ENCODE measurements around the gene ZDHHC5.

Gene ZDHHC5

GRCh38 chr11:57622263-57622662, 45.7 kb upstream of the ZDHHC5 start:
- Histone ChIP-seq H4K12ac (ENCODE audit: low read depth, low read length) (no peak overlapping the region), H3K9me3 (ENCODE audit: insufficient read depth, low read depth, low read length) (no peaks in the 10 kb centered on the region), H3K4me1 (ENCODE audit: control insufficient read depth in 1 of 2, insufficient read depth in 2 of 2, low read length in 2 of 2) (peaks cover 5 to 9% of the 10 kb centered on the region in 2 experiments), H4K91ac (ENCODE audit: low read depth, low read length) (no peak overlapping the region), H4K8ac (ENCODE audit: low read depth, low read length) (no peak overlapping the region), H3K14ac (ENCODE audit: low read length) (no peak overlapping the region), H3K4me2 (ENCODE audit: low read length) (no peak overlapping the region), H3K79me2 (ENCODE audit: control insufficient read depth, insufficient read depth, low read length, poor library complexity) (no peaks in the 10 kb centered on the region), H3K18ac (ENCODE audit: low read length) (no peak overlapping the region), H3K27me3 (ENCODE audit: insufficient read depth, low read length) (no peaks in the 10 kb centered on the region), H2BK120ac (ENCODE audit: insufficient read depth, low read length, poor library complexity) (no peak overlapping the region), H3K4ac (ENCODE audit: low read depth, low read length) (no peak overlapping the region), H3K27ac (ENCODE audit: low read depth, low read length) (no peak overlapping the region), H2AK5ac (ENCODE audit: low read length) (no peak overlapping the region), H3K23ac (ENCODE audit: low read length) (no peak overlapping the region), H3K9ac (ENCODE audit: low read length) (no peak overlapping the region), H3K36me3 (ENCODE audit: control insufficient read depth in 1 of 2, insufficient read depth in 2 of 2, low read length in 2 of 2) (no peaks in the 10 kb centered on the region), H3K79me1 (ENCODE audit: low read length) (no peaks in the 10 kb centered on the region), H3K4me3 (ENCODE audit: low read depth, low read length) (no peak overlapping the region), H2AFZ (ENCODE audit: insufficient read depth, low read length, poor library complexity) (no peak overlapping the region), H2BK5ac (ENCODE audit: low read depth, low read length, poor library complexity) (no peak overlapping the region), H2BK12ac (ENCODE audit: low read length) (no peak overlapping the region)
- no peak for DNase-seq
- no CpG with 5 or more reads among the region's 3 CpGs for WGBS (ENCODE audit: extremely low coverage, insufficient coverage, insufficient read length)

DNA sequence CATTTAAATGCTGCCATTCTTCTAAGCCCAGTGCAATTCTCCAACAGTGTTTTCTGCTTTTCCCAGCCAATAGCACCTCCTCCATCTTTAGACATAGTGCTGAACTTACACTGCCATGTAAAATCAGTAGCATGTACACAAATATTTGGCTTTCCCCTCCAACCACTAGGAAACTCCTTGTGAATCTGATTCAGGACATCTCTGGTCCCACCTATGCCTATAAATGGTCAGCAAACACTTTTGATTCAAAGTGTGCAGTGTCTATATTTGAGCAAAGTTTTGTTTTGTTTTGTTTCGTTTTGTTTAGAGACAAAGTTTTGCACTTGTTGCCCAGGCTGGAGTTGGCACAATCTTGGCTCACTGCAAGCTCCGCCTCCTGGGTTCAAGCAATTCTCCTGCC, 43.0 kb upstream of the ZDHHC5 start:
- Histone ChIP-seq H2AFZ (ENCODE audit: insufficient read depth, low read length, poor library complexity) (no peak overlapping the region), H3K4me1 (ENCODE audit: control insufficient read depth in 1 of 2, insufficient read depth in 2 of 2, low read length in 2 of 2) (peaks cover 5 to 9% of the 10 kb centered on the region in 2 experiments), H3K4ac (ENCODE audit: low read depth, low read length) (no peak overlapping the region), H3K14ac (ENCODE audit: low read length) (no peak overlapping the region), H3K9ac (ENCODE audit: low read length) (no peak overlapping the region), H2BK12ac (ENCODE audit: low read length) (no peak overlapping the region), H3K36me3 (ENCODE audit: control insufficient read depth in 1 of 2, insufficient read depth in 2 of 2, low read length in 2 of 2) (no peaks in the 10 kb centered on the region), H3K27me3 (ENCODE audit: insufficient read depth, low read length) (no peaks in the 10 kb centered on the region), H2BK120ac (ENCODE audit: insufficient read depth, low read length, poor library complexity) (no peak overlapping the region), H3K79me2 (ENCODE audit: control insufficient read depth, insufficient read depth, low read length, poor library complexity) (no peaks in the 10 kb centered on the region), H2BK5ac (ENCODE audit: low read depth, low read length, poor library complexity) (no peak overlapping the region), H3K9me3 (ENCODE audit: insufficient read depth, low read depth, low read length) (no peaks in the 10 kb centered on the region), H4K12ac (ENCODE audit: low read depth, low read length) (no peak overlapping the region), H3K27ac (ENCODE audit: low read depth, low read length) (no peak overlapping the region), H3K4me2 (ENCODE audit: low read length) (no peak overlapping the region), H2AK5ac (ENCODE audit: low read length) (no peak overlapping the region), H3K18ac (ENCODE audit: low read length) (no peak overlapping the region), H3K79me1 (ENCODE audit: low read length) (no peaks in the 10 kb centered on the region), H3K23ac (ENCODE audit: low read length) (no peak overlapping the region), H4K91ac (ENCODE audit: low read depth, low read length) (no peak overlapping the region), H3K4me3 (ENCODE audit: low read depth, low read length) (no peak overlapping the region), H4K8ac (ENCODE audit: low read depth, low read length) (no peak overlapping the region)
- no CpG with 5 or more reads among the region's 2 CpGs for WGBS (ENCODE audit: extremely low coverage, insufficient coverage, insufficient read length)
- no peak for DNase-seq

DNA sequence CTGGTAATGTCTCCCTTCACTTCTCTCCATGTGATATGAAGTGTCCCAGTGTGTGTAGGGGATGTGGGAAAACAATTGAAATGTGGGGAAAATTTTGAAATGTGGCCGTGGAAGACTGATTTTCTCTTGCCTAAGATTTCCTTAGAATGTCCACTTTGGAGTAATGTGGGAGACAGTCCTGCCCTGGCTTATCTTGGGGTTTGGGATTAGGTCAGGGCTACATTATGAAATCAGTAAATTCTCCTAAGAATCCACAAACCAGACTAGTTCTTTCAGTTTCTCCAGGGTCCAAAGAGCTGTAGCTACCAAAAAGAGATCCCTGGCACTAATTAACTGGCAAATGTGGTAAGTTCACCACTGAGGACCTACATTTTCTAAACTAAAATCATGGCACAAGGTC, 41.0 kb upstream of the ZDHHC5 start:
- Histone ChIP-seq H3K79me2 (ENCODE audit: control insufficient read depth, insufficient read depth, low read length, poor library complexity) (no peaks in the 10 kb centered on the region), H3K4me1 (ENCODE audit: control insufficient read depth in 1 of 2, insufficient read depth in 2 of 2, low read length in 2 of 2) (peaks cover 5 to 9% of the 10 kb centered on the region in 2 experiments), H3K23ac (ENCODE audit: low read length) (no peak overlapping the region), H4K91ac (ENCODE audit: low read depth, low read length) (no peak overlapping the region), H3K4me3 (ENCODE audit: low read depth, low read length) (no peak overlapping the region), H3K9ac (ENCODE audit: low read length) (no peak overlapping the region), H3K36me3 (ENCODE audit: control insufficient read depth in 1 of 2, insufficient read depth in 2 of 2, low read length in 2 of 2) (no peaks in the 10 kb centered on the region), H2BK12ac (ENCODE audit: low read length) (no peak overlapping the region), H3K14ac (ENCODE audit: low read length) (no peak overlapping the region), H3K9me3 (ENCODE audit: insufficient read depth, low read depth, low read length) (no peaks in the 10 kb centered on the region), H2AFZ (ENCODE audit: insufficient read depth, low read length, poor library complexity) (no peak overlapping the region), H3K79me1 (ENCODE audit: low read length) (no peaks in the 10 kb centered on the region), H3K27ac (ENCODE audit: low read depth, low read length) (no peak overlapping the region), H4K8ac (ENCODE audit: low read depth, low read length) (no peak overlapping the region), H2AK5ac (ENCODE audit: low read length) (no peak overlapping the region), H3K4me2 (ENCODE audit: low read length) (no peak overlapping the region), H3K18ac (ENCODE audit: low read length) (no peak overlapping the region), H3K4ac (ENCODE audit: low read depth, low read length) (no peak overlapping the region), H2BK5ac (ENCODE audit: low read depth, low read length, poor library complexity) (no peak overlapping the region), H4K12ac (ENCODE audit: low read depth, low read length) (no peak overlapping the region), H2BK120ac (ENCODE audit: insufficient read depth, low read length, poor library complexity) (no peak overlapping the region), H3K27me3 (ENCODE audit: insufficient read depth, low read length) (no peaks in the 10 kb centered on the region)
- WGBS (ENCODE audit: extremely low coverage, insufficient coverage, insufficient read length), result no CpG with 5 or more reads among the region's 1 CpG
- DNase-seq, result no peak

DNA sequence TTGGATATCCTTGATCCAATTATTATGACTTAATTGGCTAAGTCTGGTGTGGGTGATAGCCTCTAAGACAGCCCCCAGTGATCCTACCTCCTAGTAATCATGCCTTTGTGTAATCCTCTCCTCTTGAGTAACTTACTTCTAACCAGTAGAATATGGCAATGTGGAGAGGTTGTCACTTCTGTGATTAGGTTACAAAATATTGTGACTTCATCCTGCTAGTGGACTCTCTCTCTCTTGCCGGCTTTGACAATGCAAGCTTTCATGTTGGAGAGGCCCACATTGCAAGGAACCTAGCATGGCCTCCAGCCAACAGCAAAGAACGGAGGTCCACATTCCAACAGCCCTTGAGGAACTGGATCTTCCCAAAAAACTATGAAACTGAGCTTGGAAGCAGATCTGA, 37.7 kb upstream of the ZDHHC5 start:
- no peak overlapping the region for H3K18ac ChIP-seq (ENCODE audit: low read length)
- no CpG with 5 or more reads among the region's 2 CpGs for WGBS (ENCODE audit: extremely low coverage, insufficient coverage, insufficient read length)

More for the DNA sequence above, 37.7 kb upstream of the ZDHHC5 start:
- H2BK12ac ChIP-seq (ENCODE audit: low read length), result no peak overlapping the region
- H4K91ac ChIP-seq (ENCODE audit: low read depth, low read length), result no peak overlapping the region
- H3K27me3 ChIP-seq (ENCODE audit: insufficient read depth, low read length), result no peaks in the 10 kb centered on the region
- no peak overlapping the region for H3K23ac ChIP-seq (ENCODE audit: low read length)
- no peaks in the 10 kb centered on the region for H3K79me1 ChIP-seq (ENCODE audit: low read length)
- peak in 1 of 2 donors; percentile 53 for DNase-seq
- H2BK5ac ChIP-seq (ENCODE audit: low read depth, low read length, poor library complexity), result no peak overlapping the region
- H2BK120ac ChIP-seq (ENCODE audit: insufficient read depth, low read length, poor library complexity), result no peak overlapping the region
- no peak overlapping the region for H4K8ac ChIP-seq (ENCODE audit: low read depth, low read length)
- H3K4me3 ChIP-seq (ENCODE audit: low read depth, low read length), result no peak overlapping the region
- H4K12ac ChIP-seq (ENCODE audit: low read depth, low read length), result no peak overlapping the region
- H3K9me3 ChIP-seq (ENCODE audit: insufficient read depth, low read depth, low read length), result no peaks in the 10 kb centered on the region
- no peak overlapping the region for H2AFZ ChIP-seq (ENCODE audit: insufficient read depth, low read length, poor library complexity)
- no peak overlapping the region for H3K4ac ChIP-seq (ENCODE audit: low read depth, low read length)
- H3K36me3 ChIP-seq (ENCODE audit: control insufficient read depth in 1 of 2, insufficient read depth in 2 of 2, low read length in 2 of 2), result no peaks in the 10 kb centered on the region
- no peaks in the 10 kb centered on the region for H3K79me2 ChIP-seq (ENCODE audit: control insufficient read depth, insufficient read depth, low read length, poor library complexity)
- H3K4me2 ChIP-seq (ENCODE audit: low read length), result no peak overlapping the region
- no peak overlapping the region for H3K9ac ChIP-seq (ENCODE audit: low read length)
- H2AK5ac ChIP-seq (ENCODE audit: low read length), result no peak overlapping the region
- H3K4me1 ChIP-seq (ENCODE audit: control insufficient read depth in 1 of 2, insufficient read depth in 2 of 2, low read length in 2 of 2), result peaks cover 3 to 4% of the 10 kb centered on the region in 2 experiments
- H3K27ac ChIP-seq (ENCODE audit: low read depth, low read length), result no peak overlapping the region
- H3K14ac ChIP-seq (ENCODE audit: low read length), result no peak overlapping the region
